ENCODE data around the gene TBC1D1.

Gene TBC1D1

DNA sequence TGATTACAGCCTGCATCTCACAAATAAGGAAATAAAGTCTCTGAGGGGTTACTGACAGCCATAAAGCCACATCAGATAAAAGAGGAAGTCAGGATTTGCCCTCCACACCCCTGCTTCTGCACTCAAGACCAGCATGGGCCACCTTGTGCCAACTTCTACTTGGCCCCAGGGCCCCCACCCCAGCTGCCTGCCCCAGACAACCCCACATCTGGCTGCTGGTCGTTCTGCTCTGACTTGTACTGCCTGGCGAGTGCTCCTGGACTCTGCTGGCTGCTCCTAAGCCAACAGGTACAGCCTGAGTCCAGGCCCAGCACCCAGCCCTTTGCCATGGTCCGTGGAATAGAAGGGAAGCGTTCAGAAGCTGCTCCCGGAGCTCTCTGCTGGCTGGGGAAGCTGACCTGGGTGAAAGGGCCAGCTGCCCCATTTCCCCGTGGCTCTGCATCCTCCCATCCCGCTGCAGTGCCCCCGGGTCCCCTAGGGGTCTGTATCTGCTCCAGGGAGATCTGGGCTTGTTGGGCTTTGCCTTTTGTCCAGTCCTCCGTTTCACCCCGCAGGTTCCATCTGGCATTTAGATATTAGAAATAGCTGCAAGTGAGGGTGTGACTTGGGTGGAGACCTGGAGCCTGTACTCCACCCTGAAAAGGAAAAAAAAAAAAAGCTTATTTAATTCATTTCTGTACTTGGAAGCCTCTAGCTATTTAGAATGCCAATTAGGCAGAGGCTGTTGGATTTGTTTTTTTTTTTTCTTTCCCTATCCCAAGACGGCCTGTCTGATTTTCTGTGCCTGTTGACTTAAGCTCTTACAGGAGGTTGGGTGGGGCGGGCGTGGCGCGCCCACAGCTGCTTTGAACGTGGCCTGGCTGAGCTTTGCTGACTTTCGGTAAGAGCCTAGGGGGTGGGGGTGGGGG lies 264.1 kb downstream of the TBC1D1 start:
- H2AK5ac ChIP-seq (ENCODE audit: low read depth, low read length) = peak overlapping the region; percentile 13

DNA sequence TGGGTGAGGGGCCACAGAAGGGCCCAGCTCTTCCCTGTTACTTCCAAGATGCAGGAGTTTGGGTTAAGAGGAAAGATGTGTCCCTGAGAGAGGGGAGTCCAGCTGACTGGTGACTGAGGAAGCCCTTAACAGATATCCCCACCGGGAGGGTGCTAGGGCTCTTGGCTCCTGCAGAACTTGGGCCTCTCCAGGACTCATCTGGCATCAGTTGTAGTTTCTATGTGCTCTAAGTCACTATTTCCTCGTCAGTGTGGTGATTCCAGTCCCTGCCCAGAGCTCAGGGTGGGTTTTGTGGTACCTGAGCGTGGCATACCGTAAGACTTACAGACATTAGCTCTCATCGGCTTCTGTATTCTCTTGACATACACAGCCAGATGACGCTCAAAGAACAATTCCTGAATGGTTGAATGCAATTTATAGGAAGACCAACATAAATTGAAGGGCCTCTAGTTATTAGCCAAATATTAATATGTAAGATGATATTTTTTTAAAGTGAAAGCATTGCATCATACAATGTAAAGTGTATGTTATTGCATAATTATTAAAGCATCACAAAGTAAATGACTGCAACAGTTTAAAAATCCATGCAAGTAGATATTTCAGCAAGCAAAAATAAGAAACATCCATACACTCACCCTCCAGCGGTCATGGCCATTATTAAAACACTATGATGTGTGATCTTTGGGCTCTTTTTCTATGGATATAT lies 264.9 kb downstream of the TBC1D1 start:
- no peak overlapping the region for H3K4ac ChIP-seq (ENCODE audit: low read length)
- no peak overlapping the region for H3K18ac ChIP-seq (ENCODE audit: low read length)
- no peaks in the 10 kb centered on the region for H3K9me3 ChIP-seq (replicated peaks in 1 of 2; ENCODE audit: control insufficient read depth in 2 of 2, insufficient read depth in 1 of 2, low read depth in 1 of 2, low read length in 2 of 2)
- no peak for DNase-seq (ENCODE audit: low spot score)
- H3K27ac ChIP-seq (replicated peaks; ENCODE audit: low read length) = no peak overlapping the region
- H2BK12ac ChIP-seq (ENCODE audit: low read length) = no peak overlapping the region
- no peak overlapping the region for H4K8ac ChIP-seq (ENCODE audit: low read depth, low read length)
- no peaks in the 10 kb centered on the region for H3K27me3 ChIP-seq (ENCODE audit: control insufficient read depth in 3 of 3, insufficient read depth in 3 of 3, low read depth in 1 of 3, low read length in 3 of 3)
- no peak overlapping the region for H4K91ac ChIP-seq (ENCODE audit: low read depth, low read length, poor library complexity)
- peaks cover 9 to 14% of the 10 kb centered on the region in 2 donors for H3K4me1 ChIP-seq (ENCODE audit: control insufficient read depth in 2 of 2, insufficient read depth in 1 of 2, low read depth in 1 of 2, low read length in 2 of 2)
- H3K4me2 ChIP-seq (ENCODE audit: insufficient read depth, low read length, poor library complexity, severe bottlenecking) = no peak overlapping the region
- H3K14ac ChIP-seq (ENCODE audit: low read length) = no peak overlapping the region
- H3K23ac ChIP-seq (ENCODE audit: low read depth, low read length, poor library complexity) = no peak overlapping the region
- no peak overlapping the region for H2BK5ac ChIP-seq (ENCODE audit: low read length)
- no peak overlapping the region for H2AFZ ChIP-seq (ENCODE audit: low read length)
- no CpG with 5 or more reads among the region's 7 CpGs for WGBS, 2 donors (ENCODE audit: extremely low coverage in 2 of 2, insufficient read length in 2 of 2, insufficient replicate concordance in 1 of 2)
- H2BK120ac ChIP-seq (ENCODE audit: low read depth, low read length) = no peak overlapping the region
- no peak overlapping the region for H2AK5ac ChIP-seq (ENCODE audit: low read depth, low read length)
- H2BK15ac ChIP-seq (ENCODE audit: low read length) = no peak overlapping the region
- H3K79me1 ChIP-seq (ENCODE audit: low read depth, low read length) = no peaks in the 10 kb centered on the region
- no peaks in the 10 kb centered on the region for H3K36me3 ChIP-seq (replicated peaks in 1 of 2; ENCODE audit: control insufficient read depth in 2 of 2, insufficient read depth in 2 of 2, low read length in 2 of 2)
- H3K4me3 ChIP-seq (ENCODE audit: low read length in 2 of 2) = no peak overlapping the region
- no peak overlapping the region for H3K9ac ChIP-seq (ENCODE audit: low read depth, low read length, poor library complexity)

More for the DNA sequence above, 264.1 kb downstream of the TBC1D1 start:
- no peak overlapping the region for H3K9ac ChIP-seq (ENCODE audit: low read depth, low read length, poor library complexity)
- H2BK5ac ChIP-seq (ENCODE audit: low read length) = no peak overlapping the region
- no CpG with 5 or more reads among the region's 17 CpGs for WGBS, 2 donors (ENCODE audit: extremely low coverage in 2 of 2, insufficient read length in 2 of 2, insufficient replicate concordance in 1 of 2)
- H3K4ac ChIP-seq (ENCODE audit: low read length) = no peak overlapping the region
- H2AFZ ChIP-seq (ENCODE audit: low read length) = no peak overlapping the region
- no peaks in the 10 kb centered on the region for H3K9me3 ChIP-seq (replicated peaks in 1 of 2; ENCODE audit: control insufficient read depth in 2 of 2, insufficient read depth in 1 of 2, low read depth in 1 of 2, low read length in 2 of 2)
- peak overlapping the region; percentile 45 for H3K18ac ChIP-seq (ENCODE audit: low read length)
- no peak overlapping the region for H3K27ac ChIP-seq (replicated peaks; ENCODE audit: low read length)
- no peaks in the 10 kb centered on the region for H3K27me3 ChIP-seq (ENCODE audit: control insufficient read depth in 3 of 3, insufficient read depth in 3 of 3, low read depth in 1 of 3, low read length in 3 of 3)
- no peak overlapping the region for H3K23ac ChIP-seq (ENCODE audit: low read depth, low read length, poor library complexity)
- H3K4me1 ChIP-seq (ENCODE audit: control insufficient read depth in 2 of 2, insufficient read depth in 1 of 2, low read depth in 1 of 2, low read length in 2 of 2) = peaks cover 3 to 10% of the 10 kb centered on the region in 2 donors
- no peak overlapping the region for H4K91ac ChIP-seq (ENCODE audit: low read depth, low read length, poor library complexity)
- no peak overlapping the region for H2BK120ac ChIP-seq (ENCODE audit: low read depth, low read length)
- H2BK15ac ChIP-seq (ENCODE audit: low read length) = no peak overlapping the region
- H4K8ac ChIP-seq (ENCODE audit: low read depth, low read length) = no peak overlapping the region
- no peak overlapping the region for H3K14ac ChIP-seq (ENCODE audit: low read length)
- peak overlapping the region; percentile 66 for H2BK12ac ChIP-seq (ENCODE audit: low read length)
- DNase-seq (ENCODE audit: low spot score) = no peak
- H3K4me3 ChIP-seq (ENCODE audit: low read length in 2 of 2) = no peak overlapping the region
- H3K4me2 ChIP-seq (ENCODE audit: insufficient read depth, low read length, poor library complexity, severe bottlenecking) = no peak overlapping the region
- H3K36me3 ChIP-seq (replicated peaks in 1 of 2; ENCODE audit: control insufficient read depth in 2 of 2, insufficient read depth in 2 of 2, low read length in 2 of 2) = no peaks in the 10 kb centered on the region
- no peaks in the 10 kb centered on the region for H3K79me1 ChIP-seq (ENCODE audit: low read depth, low read length)

DNA sequence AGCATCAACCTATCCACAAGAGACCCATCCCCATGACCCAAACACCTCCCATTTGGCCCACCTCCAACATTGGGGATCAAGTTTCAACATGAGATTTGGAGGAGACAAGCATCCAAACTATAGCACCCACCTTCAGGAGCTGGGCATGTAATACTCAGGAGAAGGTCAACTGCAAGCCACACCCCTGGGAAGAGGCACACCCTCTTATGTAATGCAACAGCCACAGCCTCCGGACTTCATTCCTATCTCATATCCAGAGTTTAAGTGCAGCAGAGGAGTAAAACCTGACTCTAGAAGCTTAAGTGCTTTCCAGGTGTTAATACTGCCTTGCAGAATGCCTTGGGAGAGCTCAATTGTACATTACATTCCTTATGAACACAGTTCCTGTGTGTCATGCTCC lies 266.7 kb downstream of the TBC1D1 start:
- Histone ChIP-seq H3K4me2 (ENCODE audit: insufficient read depth, low read length, poor library complexity, severe bottlenecking) (no peak overlapping the region), H3K79me1 (ENCODE audit: low read depth, low read length) (no peaks in the 10 kb centered on the region), H3K9me3 (replicated peaks in 1 of 2; ENCODE audit: control insufficient read depth in 2 of 2, insufficient read depth in 1 of 2, low read depth in 1 of 2, low read length in 2 of 2) (no peaks in the 10 kb centered on the region), H3K18ac (ENCODE audit: low read length) (no peak overlapping the region), H3K14ac (ENCODE audit: low read length) (no peak overlapping the region), H3K4me1 (ENCODE audit: control insufficient read depth in 2 of 2, insufficient read depth in 1 of 2, low read depth in 1 of 2, low read length in 2 of 2) (peaks cover 17 to 25% of the 10 kb centered on the region in 2 donors), H3K9ac (ENCODE audit: low read depth, low read length, poor library complexity) (no peak overlapping the region), H3K36me3 (replicated peaks in 1 of 2; ENCODE audit: control insufficient read depth in 2 of 2, insufficient read depth in 2 of 2, low read length in 2 of 2) (no peaks in the 10 kb centered on the region), H2AFZ (ENCODE audit: low read length) (no peak overlapping the region), H2AK5ac (ENCODE audit: low read depth, low read length) (no peak overlapping the region), H3K27me3 (ENCODE audit: control insufficient read depth in 3 of 3, insufficient read depth in 3 of 3, low read depth in 1 of 3, low read length in 3 of 3) (no peaks in the 10 kb centered on the region), H2BK15ac (ENCODE audit: low read length) (no peak overlapping the region), H4K91ac (ENCODE audit: low read depth, low read length, poor library complexity) (no peak overlapping the region), H3K27ac (replicated peaks; ENCODE audit: low read length) (no peak overlapping the region), H3K4me3 (ENCODE audit: low read length in 2 of 2) (no peak overlapping the region), H2BK120ac (ENCODE audit: low read depth, low read length) (no peak overlapping the region), H3K23ac (ENCODE audit: low read depth, low read length, poor library complexity) (no peak overlapping the region), H2BK12ac (ENCODE audit: low read length) (no peak overlapping the region), H4K8ac (ENCODE audit: low read depth, low read length) (no peak overlapping the region), H2BK5ac (ENCODE audit: low read length) (no peak overlapping the region), H3K4ac (ENCODE audit: low read length) (no peak overlapping the region)
- WGBS, 2 donors (ENCODE audit: extremely low coverage in 2 of 2, insufficient read length in 2 of 2, insufficient replicate concordance in 1 of 2) = no CpG with 5 or more reads among the region's 1 CpG
- no peak for DNase-seq (ENCODE audit: low spot score)

Data from neuronal stem cell (in vitro differentiated cells).